Left lung (tissue), 10 donors: ENCODE measurements around the gene SRA1. TPM values are rescaled to one million over a fixed set of nuclear protein-coding genes. Genes with fewer than 3 reads are reported as not detected.

Source experiments
- ATAC-seq: fragments of 200-7000 bp; cut with Tn5 transposase; one replicate; pipeline ENCODE4 v1.9.1; 2020; ENCODE audit warnings: moderate library complexity
- DNase-seq, 4 donors: peaks; one replicate each; pipeline ENCODE4 v3.0.0-alpha.2; 2013 to 2020
- H3K27ac ChIP-seq, 2 donors: fragments of 200-600 bp; sonication (generic) in 1 of 2; one replicate each; pipeline versions ENCODE4 v1.5.0 to v1.8.0; 2020 to 2021
- H3K27me3 ChIP-seq, 2 donors: fragments of 200-600 bp; sonication (generic) in 1 of 2; one replicate each; pipeline versions ENCODE4 v1.5.0 to v1.8.0; 2020 to 2021
- H3K36me3 ChIP-seq, 2 donors: fragments of 200-600 bp; sonication (generic) in 1 of 2; one replicate each; pipeline versions ENCODE4 v1.5.0 to v1.8.0; 2020 to 2021
- H3K4me1 ChIP-seq, 2 donors: fragments of 200-600 bp; one replicate each; pipeline ENCODE4 v1.8.0; 2021
- H3K4me3 ChIP-seq, 2 donors: fragments of 200-600 bp; sonication (generic) in 1 of 2; one replicate each; pipeline versions ENCODE4 v1.5.0 to v1.8.0; 2020 to 2021; ENCODE audit warnings: mild to moderate bottlenecking in 1 of 2
- H3K9me3 ChIP-seq, 2 donors: fragments of 200-600 bp; sonication (generic) in 1 of 2; one replicate each; pipeline versions ENCODE4 v1.5.0 to v1.8.0; 2020 to 2021
- intact Hi-C, 2 donors: fragments of 100-400 bp; cut with DNase I; formaldehyde crosslinking; loops; one replicate each; pipeline versions ENCODE4 v1.11.2 to v1.14.2; 2022
- polyA plus RNA-seq, 6 donors: library from polyadenylated mRNA; unstranded; fragments of 120-200 nt; gene quantifications; one replicate each; pipeline ENCODE4 v1.2.1, GENCODE V29; 2013; ENCODE audit not compliant: insufficient read length in 6 of 6
- total RNA-seq, 2 donors: library from RNA; stranded (reverse); fragmentation: NEBNext Ultra II Directional; extraction: Animal tissue kit (Norgen Biotek cat#: 25700); gene quantifications; one replicate each; pipeline ENCODE4 v1.2.1, GENCODE V29; 2021
- TF ChIP-seq, protein P1 (sequence below), 2 donors: fragments of 200-600 bp; sonication (generic) in 1 of 2; IDR thresholded peaks; one replicate each; pipeline versions ENCODE4 v1.5.0 to v1.8.0; 2021; ENCODE audit warnings: antibody characterized with exemption in 2 of 2
- donor health status: DM: no; HTN: yes; CAD: no.
- donor health status: DM: no; HTN: no; CAD: no.

The SRA1 gene
- total and polyA plus RNA-seq, 8 donors = 20.2 to 36.2 (median 23.6) TPM

DNA sequence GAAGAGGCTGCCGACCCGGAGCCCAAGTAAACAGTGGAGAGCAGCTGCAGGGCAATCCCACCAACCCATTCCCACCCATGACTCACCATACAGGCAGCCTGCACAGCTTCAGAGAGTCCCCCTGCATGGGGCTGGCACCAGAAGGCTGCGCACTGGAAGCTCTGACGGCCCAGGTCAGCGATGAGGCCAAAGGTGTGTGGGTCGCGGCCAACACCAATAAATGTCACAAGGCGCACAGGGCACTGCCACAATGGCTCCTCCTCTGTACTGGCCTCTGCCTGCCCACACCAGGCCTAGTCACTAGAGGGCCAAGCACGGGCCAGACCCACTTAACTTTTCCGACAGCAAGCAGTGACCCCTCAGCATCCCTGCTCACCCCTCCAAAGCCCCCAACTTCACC is 3.0 kb upstream of the SRA1 start:
- intact Hi-C loops = no loop called here
- H3K4me3 ChIP-seq = no peak overlapping the region
- peaks cover 0 to 9% of the 10 kb centered on the region in 2 donors for H3K36me3 ChIP-seq
- DNase-seq = no peak
- peaks cover 11 to 47% of the 10 kb centered on the region in 2 donors for H3K4me1 ChIP-seq
- TF ChIP-seq, protein P1, sequence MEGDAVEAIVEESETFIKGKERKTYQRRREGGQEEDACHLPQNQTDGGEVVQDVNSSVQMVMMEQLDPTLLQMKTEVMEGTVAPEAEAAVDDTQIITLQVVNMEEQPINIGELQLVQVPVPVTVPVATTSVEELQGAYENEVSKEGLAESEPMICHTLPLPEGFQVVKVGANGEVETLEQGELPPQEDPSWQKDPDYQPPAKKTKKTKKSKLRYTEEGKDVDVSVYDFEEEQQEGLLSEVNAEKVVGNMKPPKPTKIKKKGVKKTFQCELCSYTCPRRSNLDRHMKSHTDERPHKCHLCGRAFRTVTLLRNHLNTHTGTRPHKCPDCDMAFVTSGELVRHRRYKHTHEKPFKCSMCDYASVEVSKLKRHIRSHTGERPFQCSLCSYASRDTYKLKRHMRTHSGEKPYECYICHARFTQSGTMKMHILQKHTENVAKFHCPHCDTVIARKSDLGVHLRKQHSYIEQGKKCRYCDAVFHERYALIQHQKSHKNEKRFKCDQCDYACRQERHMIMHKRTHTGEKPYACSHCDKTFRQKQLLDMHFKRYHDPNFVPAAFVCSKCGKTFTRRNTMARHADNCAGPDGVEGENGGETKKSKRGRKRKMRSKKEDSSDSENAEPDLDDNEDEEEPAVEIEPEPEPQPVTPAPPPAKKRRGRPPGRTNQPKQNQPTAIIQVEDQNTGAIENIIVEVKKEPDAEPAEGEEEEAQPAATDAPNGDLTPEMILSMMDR (IDR thresholded peaks at IDR 0.05) = no peak
- no peaks in the 10 kb centered on the region for H3K9me3 ChIP-seq
- ATAC-seq = no peak
- no peaks in the 10 kb centered on the region for H3K27me3 ChIP-seq
- no peak overlapping the region for H3K27ac ChIP-seq

DNA sequence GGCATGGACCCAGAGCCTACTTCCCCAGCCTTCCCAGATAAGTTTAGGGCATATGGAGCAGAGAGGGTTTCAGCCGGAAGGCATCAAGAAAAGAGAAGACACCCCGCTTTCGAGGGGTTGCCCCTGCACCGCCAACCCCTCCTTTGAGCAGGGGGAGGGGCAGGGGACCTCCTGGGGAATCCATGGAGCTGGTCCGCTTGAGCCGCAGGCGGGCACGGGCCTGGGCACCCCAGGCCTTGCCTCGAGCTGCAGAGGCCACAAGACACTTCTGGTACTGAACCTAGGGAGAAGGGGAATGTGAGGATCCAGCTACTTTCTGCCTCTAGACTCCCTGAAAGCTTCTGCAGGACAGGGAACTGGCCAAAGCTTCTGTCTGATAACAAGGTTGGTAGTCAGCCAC is 1.3 kb upstream of the SRA1 start:
- H3K27me3 ChIP-seq = no peaks in the 10 kb centered on the region
- DNase-seq (no peak), ATAC-seq (no peak)
- peaks cover 15 to 58% of the 10 kb centered on the region in 2 donors for H3K4me1 ChIP-seq
- no peak overlapping the region for H3K27ac ChIP-seq
- no peak overlapping the region for H3K4me3 ChIP-seq
- H3K9me3 ChIP-seq = no peaks in the 10 kb centered on the region
- intact Hi-C loops = no loop called here
- TF ChIP-seq, protein P1 (IDR thresholded peaks at IDR 0.05) = no peak
- peaks cover 0 to 9% of the 10 kb centered on the region in 2 donors for H3K36me3 ChIP-seq

DNA sequence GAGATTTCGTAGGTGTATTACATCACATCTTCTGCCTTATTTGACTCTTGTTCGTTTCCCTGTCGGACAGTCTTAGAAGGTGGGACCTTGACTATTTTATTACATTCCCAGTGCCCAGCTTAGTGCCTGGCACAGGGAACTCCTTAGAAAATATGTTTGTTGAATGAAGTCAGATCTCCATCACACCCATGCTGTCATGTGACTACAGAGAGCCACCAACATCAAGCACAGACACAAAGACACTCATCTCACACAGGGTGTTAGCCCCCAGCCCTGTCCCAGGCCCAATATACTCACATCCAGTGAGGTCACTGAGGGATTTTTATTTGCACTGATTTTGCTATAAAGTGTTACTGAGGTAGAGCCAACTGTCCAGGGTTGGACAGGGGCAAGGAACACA is 692 bp upstream of the SRA1 start:
- no peak for DNase-seq
- ATAC-seq = no peak
- Histone ChIP-seq H3K27me3 (no peaks in the 10 kb centered on the region), H3K36me3 (peaks cover 0 to 15% of the 10 kb centered on the region in 2 donors), H3K9me3 (no peaks in the 10 kb centered on the region), H3K27ac (peak overlapping the region; percentile 90 to 93), H3K4me3 (peak overlapping the region in 1 of 2 donors; percentile 70), H3K4me1 (peaks cover 15 to 58% of the 10 kb centered on the region in 2 donors)
- intact Hi-C loops = no loop called here
- TF ChIP-seq, protein P1 (IDR thresholded peaks at IDR 0.05) = no peak

DNA sequence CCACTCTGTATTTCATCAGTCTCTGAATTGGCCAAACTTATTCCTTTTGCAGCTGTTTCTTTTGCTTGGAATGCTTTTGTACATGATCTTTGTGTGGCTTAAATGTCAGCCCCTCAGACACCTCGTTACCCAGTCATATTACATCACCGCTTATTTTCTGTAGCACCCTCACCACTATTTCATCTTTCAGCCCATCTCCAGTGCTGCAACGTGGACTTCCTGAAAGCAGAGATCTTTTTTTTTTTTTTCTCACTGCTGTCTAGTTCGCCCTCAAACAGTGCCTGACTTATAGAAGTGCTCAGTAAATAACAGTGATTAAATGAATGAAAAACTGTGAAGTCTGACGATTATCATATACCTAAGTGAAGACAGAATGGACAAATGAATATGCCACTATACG is 835 bp downstream of the SRA1 start:
- H3K9me3 ChIP-seq = no peaks in the 10 kb centered on the region
- H3K27me3 ChIP-seq = no peaks in the 10 kb centered on the region
- DNase-seq = peak in 1 of 4 donors; percentile 65
- ATAC-seq = peak; percentile 3
- peak overlapping the region; percentile 70 to 79 for H3K4me3 ChIP-seq
- peaks cover 15 to 51% of the 10 kb centered on the region in 2 donors for H3K4me1 ChIP-seq
- TF ChIP-seq, protein P1 (IDR thresholded peaks at IDR 0.05) = no peak
- peak overlapping the region; percentile 90 to 93 for H3K27ac ChIP-seq
- peaks cover 0 to 28% of the 10 kb centered on the region in 2 donors for H3K36me3 ChIP-seq
- intact Hi-C loops = no loop called here

DNA sequence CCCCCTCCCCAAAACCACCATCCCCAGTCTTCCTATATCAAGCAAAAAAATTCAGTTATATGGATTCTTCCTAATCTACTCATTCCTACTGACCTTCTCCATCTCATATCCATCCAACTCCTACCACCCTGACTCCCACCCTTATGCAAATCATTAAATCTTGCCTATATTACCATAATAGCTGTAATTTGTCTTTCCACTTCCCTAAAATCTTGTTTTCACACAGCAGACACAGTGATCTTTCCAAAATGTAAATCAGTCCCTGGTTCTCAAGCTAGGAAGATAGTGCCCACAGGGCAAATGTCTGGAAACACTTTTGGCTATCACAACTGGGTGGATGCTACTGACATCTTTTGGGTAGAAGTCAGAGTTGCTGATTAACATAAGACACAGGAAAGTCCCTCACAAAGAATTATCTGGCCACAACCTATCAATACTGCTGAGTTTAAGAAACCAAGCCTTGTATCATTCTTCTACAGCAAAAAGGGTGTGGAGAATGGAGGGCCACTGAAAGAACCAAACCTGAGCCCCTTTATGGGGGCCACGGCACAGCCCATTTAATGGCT is 1.4 kb downstream of the SRA1 start:
- peak overlapping the region in 1 of 2 donors; percentile 93 for H3K27ac ChIP-seq
- H3K4me1 ChIP-seq = peaks cover 15 to 51% of the 10 kb centered on the region in 2 donors
- no peaks in the 10 kb centered on the region for H3K27me3 ChIP-seq
- peaks cover 0 to 34% of the 10 kb centered on the region in 2 donors for H3K36me3 ChIP-seq
- intact Hi-C loops = no loop called here
- no peaks in the 10 kb centered on the region for H3K9me3 ChIP-seq
- no peak for DNase-seq
- TF ChIP-seq, protein P1 (IDR thresholded peaks at IDR 0.05) = no peak
- peak overlapping the region; percentile 70 to 79 for H3K4me3 ChIP-seq
- ATAC-seq = no peak
